NCI-H1417 treated with DMSO at 0.1 percent for 48 hours (cell line): ENCODE measurements around the gene PRKG2.
"Not testable (repeated sequence)": the region's sequence is repeated elsewhere in the genome, so short reads cannot be mapped to it uniquely, and the experiment has no call there.

Source experiments
- DNase-seq: peaks from one replicate; lab custom pipeline; 2025; lab: John Stamatoyannopoulos, UW

PRKG2 gene

GRCh38 chr4:81153714-81154323, 61.2 kb downstream of the PRKG2 start:
- DNase-seq, result not testable (repeated sequence)

GRCh38 chr4:81152839-81153713, 61.9 kb downstream of the PRKG2 start:
- peak; percentile 3 for DNase-seq

- DNase-seq, result no peak
These were observed 65.0 kb downstream of the PRKG2 start for GRCh38 chr4:81149976-81150375.

GRCh38 chr4:81148576-81148975, 66.4 kb downstream of the PRKG2 start:
- DNase-seq, result no peak

GRCh38 chr4:81146466-81146865, 68.6 kb downstream of the PRKG2 start:
- no peak for DNase-seq

GRCh38 chr4:81143183-81143582, 71.8 kb downstream of the PRKG2 start:
- no peak for DNase-seq

- DNase-seq, result peak; percentile 81
These were observed 72.3 kb downstream of the PRKG2 start for GRCh38 chr4:81142744-81143143.

GRCh38 chr4:81137894-81138293, 77.1 kb downstream of the PRKG2 start:
- no peak for DNase-seq

GRCh38 chr4:81137446-81137845, 77.6 kb downstream of the PRKG2 start:
- DNase-seq, result no peak

GRCh38 chr4:81136161-81136905, 78.7 kb downstream of the PRKG2 start:
- no peak for DNase-seq

GRCh38 chr4:81135501-81135900, 79.5 kb downstream of the PRKG2 start:
- DNase-seq, result no peak

GRCh38 chr4:81131563-81131962, 83.5 kb downstream of the PRKG2 start:
- DNase-seq, result no peak

GRCh38 chr4:81131066-81131465, 84.0 kb downstream of the PRKG2 start:
- DNase-seq, result no peak

GRCh38 chr4:81130569-81130968, 84.5 kb downstream of the PRKG2 start:
- no peak for DNase-seq

GRCh38 chr4:81120055-81120454, 95.0 kb downstream of the PRKG2 start:
- no peak for DNase-seq

GRCh38 chr4:81118086-81118485, 96.9 kb downstream of the PRKG2 start:
- no peak for DNase-seq

- no peak for DNase-seq
These were observed 98.5 kb downstream of the PRKG2 start for GRCh38 chr4:81116566-81116965.

GRCh38 chr4:81113024-81113423, 102.0 kb downstream of the PRKG2 start:
- no peak for DNase-seq

GRCh38 chr4:81109356-81109755, 105.7 kb downstream of the PRKG2 start:
- no peak for DNase-seq

- DNase-seq, result no peak
These were observed 108.9 kb downstream of the PRKG2 start for GRCh38 chr4:81106150-81106549.

GRCh38 chr4:81102107-81102506, 112.9 kb downstream of the PRKG2 start:
- DNase-seq, result no peak

- no peak for DNase-seq
These were observed 118.5 kb downstream of the PRKG2 start for GRCh38 chr4:81096566-81096965.

- DNase-seq, result no peak
These were observed 119.6 kb downstream of the PRKG2 start for GRCh38 chr4:81095389-81095788.
